ENCODE data around the gene MYO18B.

The MYO18B gene

GRCh38 chr22:25911243-25911972 lies 169.4 kb downstream of the MYO18B start:
- no peak overlapping the region for H3K4me3 ChIP-seq
- no peak overlapping the region for H3K27ac ChIP-seq

- no peak overlapping the region for H3K4me3 ChIP-seq
- no peak overlapping the region for H3K27ac ChIP-seq
Measured at GRCh38 chr22:25919452-25919851, 177.5 kb downstream of the MYO18B start.

- Histone ChIP-seq H3K4me3 (no peak overlapping the region), H3K27ac (no peak overlapping the region)
Measured at GRCh38 chr22:25922141-25922540, 180.2 kb downstream of the MYO18B start.

GRCh38 chr22:25923914-25924313 lies 181.9 kb downstream of the MYO18B start:
- no peak overlapping the region for H3K27ac ChIP-seq
- H3K4me3 ChIP-seq = no peak overlapping the region

GRCh38 chr22:25928038-25928437 lies 186.1 kb downstream of the MYO18B start:
- no peak overlapping the region for H3K27ac ChIP-seq
- no peak overlapping the region for H3K4me3 ChIP-seq

- no peak overlapping the region for H3K4me3 ChIP-seq
- H3K27ac ChIP-seq = no peak overlapping the region
Measured at GRCh38 chr22:25929321-25929878, 187.4 kb downstream of the MYO18B start.

GRCh38 chr22:25930083-25930482 lies 188.1 kb downstream of the MYO18B start:
- H3K27ac ChIP-seq = no peak overlapping the region

GRCh38 chr22:25930788-25931310 lies 188.9 kb downstream of the MYO18B start:
- Histone ChIP-seq H3K27ac (no peak overlapping the region), H3K4me3 (no peak overlapping the region)

More at GRCh38 chr22:25930083-25930482, 188.1 kb downstream of the MYO18B start:
- no peak overlapping the region for H3K4me3 ChIP-seq

- no peak overlapping the region for H3K4me3 ChIP-seq
- H3K27ac ChIP-seq = no peak overlapping the region
Measured at GRCh38 chr22:25933158-25933788, 191.3 kb downstream of the MYO18B start.

GRCh38 chr22:25935266-25936058 lies 193.5 kb downstream of the MYO18B start:
- H3K27ac ChIP-seq = no peak overlapping the region
- no peak overlapping the region for H3K4me3 ChIP-seq

GRCh38 chr22:25938151-25938550 lies 196.2 kb downstream of the MYO18B start:
- Histone ChIP-seq H3K27ac (no peak overlapping the region), H3K4me3 (no peak overlapping the region)

- H3K27ac ChIP-seq = no peak overlapping the region
- H3K4me3 ChIP-seq = no peak overlapping the region
Measured at GRCh38 chr22:25939384-25939783, 197.4 kb downstream of the MYO18B start.

- Histone ChIP-seq H3K4me3 (no peak overlapping the region), H3K27ac (no peak overlapping the region)
Measured at GRCh38 chr22:25940479-25940878, 198.5 kb downstream of the MYO18B start.

- Histone ChIP-seq H3K4me3 (no peak overlapping the region), H3K27ac (no peak overlapping the region)
Measured at GRCh38 chr22:25941365-25941960, 199.5 kb downstream of the MYO18B start.

GRCh38 chr22:25942115-25942855 lies 200.3 kb downstream of the MYO18B start:
- H3K4me3 ChIP-seq = no peak overlapping the region
- H3K27ac ChIP-seq = no peak overlapping the region

GRCh38 chr22:25942856-25943411 lies 200.9 kb downstream of the MYO18B start:
- Histone ChIP-seq H3K27ac (no peak overlapping the region), H3K4me3 (no peak overlapping the region)

- no peak overlapping the region for H3K27ac ChIP-seq
- no peak overlapping the region for H3K4me3 ChIP-seq
Measured at GRCh38 chr22:25950111-25950510, 208.1 kb downstream of the MYO18B start.

GRCh38 chr22:25953276-25953675 lies 211.3 kb downstream of the MYO18B start:
- Histone ChIP-seq H3K27ac (no peak overlapping the region), H3K4me3 (no peak overlapping the region)

- Histone ChIP-seq H3K27ac (no peak overlapping the region), H3K4me3 (no peak overlapping the region)
Measured at GRCh38 chr22:25953919-25954318, 211.9 kb downstream of the MYO18B start.

Data from skin epidermis (tissue), 12 donors.